Endothelial cell of umbilical vein (primary cell): Measurements from ENCODE around the gene FAT2. TPM values are rescaled to one million over a fixed set of nuclear protein-coding genes. Genes with fewer than 3 reads are reported as not detected.

Experiments
- BruUV-seq: library from RNA; stranded (reverse); fragments of 400-500 nt; replicated peaks from 2 replicates; lab custom pipeline; 2021; lab: Mats Ljungman, UMichigan
- CTCF ChIA-PET: fragments of 300-600, 350-600 bp; sonication (Branson Sonifier 250); formaldehyde crosslinking; loops from one replicate; lab custom pipeline; 2021; ENCODE audit warnings: antibody characterized with exemption, inconsistent platforms; lab: Charles Lee
- POLR2A ChIA-PET: fragments of 300-600, 350-600 bp; sonication (Branson Sonifier 250); formaldehyde crosslinking; loops from one replicate; lab custom pipeline; 2021; ENCODE audit warnings: antibody characterized with exemption, inconsistent platforms; lab: Charles Lee
- DNase-seq: peaks from one replicate; pipeline ENCODE4 v3.0.0-alpha.2; 2011; ENCODE audit warnings: low read depth, low spot score
- FAIRE-seq: peaks from 2 replicates; lab custom pipeline; 2011; peaks lifted over from hg19 to GRCh38; lab: Jason Lieb, UNC
- H2AFZ ChIP-seq: 2 replicates; pipeline ENCODE4 v1.6.0; 2012; ENCODE audit warnings: low read depth, low read length, control low read depth, inconsistent platforms
- H3K27ac ChIP-seq: 2 replicates; pipeline ENCODE4 v1.5.1; 2011; ENCODE audit warnings: low read depth, mild to moderate bottlenecking, control low read depth, low read length, moderate library complexity; ENCODE audit not compliant: insufficient read depth
- H3K27me3 ChIP-seq, 2 experiments: 2 replicates each; pipeline versions ENCODE4 v1.6.0 to v1.6.1; 2011; ENCODE audit warnings: low read length in 2 of 2, mixed read lengths in 1 of 2; ENCODE audit not compliant: control insufficient read depth in 2 of 2, insufficient read depth in 2 of 2
- H3K36me3 ChIP-seq, 2 experiments: 2 replicates in 1 of 2; 3 replicates in 1 of 2; pipeline ENCODE4 v1.5.1; 2011; ENCODE audit warnings: low read length in 2 of 2, mild to moderate bottlenecking in 1 of 2, moderate library complexity in 1 of 2; ENCODE audit not compliant: control insufficient read depth in 2 of 2, insufficient read depth in 2 of 2; ENCODE audit errors: extremely low read depth in 1 of 2
- H3K4me1 ChIP-seq: 3 replicates; pipeline ENCODE4 v1.5.1; 2011; ENCODE audit warnings: mild to moderate bottlenecking, low read length; ENCODE audit not compliant: control insufficient read depth, insufficient read depth; ENCODE audit errors: extremely low read depth
- H3K4me2 ChIP-seq: 2 replicates; pipeline ENCODE4 v1.6.1; 2011; ENCODE audit warnings: low read length, control low read depth, mixed read lengths; ENCODE audit not compliant: insufficient read depth
- H3K4me3 ChIP-seq, 3 experiments: fragments of 200-600 bp in 1 of 3; sonication (generic), shearing (Covaris generic) in 1 of 3; replicated peaks in 1 of 3; 2 replicates each; pipeline ENCODE4 v1.5.1; 2011 to 2016; ENCODE audit warnings: control low read depth in 3 of 3, low read length in 3 of 3, mild to moderate bottlenecking in 2 of 3, inconsistent platforms in 1 of 3, low read depth in 1 of 3, moderate library complexity in 1 of 3; ENCODE audit not compliant: insufficient read depth in 1 of 3
- H3K79me2 ChIP-seq: 2 replicates; pipeline ENCODE4 v1.6.0; 2012; ENCODE audit warnings: low read length, inconsistent platforms; ENCODE audit not compliant: control insufficient read depth, insufficient read depth
- H3K9ac ChIP-seq: replicated peaks from 2 replicates; pipeline ENCODE3; 2011; ENCODE audit warnings: low read length, control low read depth; ENCODE audit not compliant: insufficient read depth; ENCODE audit errors: extremely low read depth
- H3K9me1 ChIP-seq: replicated peaks from 3 replicates; pipeline ENCODE4 v1.6.0; 2011; ENCODE audit warnings: mild to moderate bottlenecking, low read length; ENCODE audit not compliant: control insufficient read depth, insufficient read depth; ENCODE audit errors: extremely low read depth
- H3K9me3 ChIP-seq: replicated peaks from 2 replicates; pipeline ENCODE4 v1.5.1; 2012; ENCODE audit warnings: low read length, inconsistent platforms; ENCODE audit not compliant: control insufficient read depth, insufficient read depth
- H4K20me1 ChIP-seq: replicated peaks from 2 replicates; pipeline ENCODE3; 2011; ENCODE audit warnings: mild to moderate bottlenecking, low read length; ENCODE audit not compliant: control insufficient read depth, insufficient read depth; ENCODE audit errors: extremely low read depth
- CTCF ChIP-seq, 2 donors: IDR thresholded peaks; 1 replicate in 1 of 2; 2 replicates in 1 of 2; pipeline ENCODE4 v1.5.1; 2011; ENCODE audit warnings: low read length in 2 of 2, mild to moderate bottlenecking in 2 of 2, moderate library complexity in 2 of 2, control low read depth in 1 of 2, inconsistent platforms in 1 of 2, low read depth in 1 of 2; ENCODE audit not compliant: insufficient read depth in 1 of 2; ENCODE audit errors: extremely low read depth in 1 of 2
- EZH2 ChIP-seq: IDR thresholded peaks from 2 replicates; pipeline ENCODE4 v1.6.1; 2012; ENCODE audit warnings: borderline replicate concordance, low read depth, mild to moderate bottlenecking, moderate library complexity, low read length, inconsistent platforms; ENCODE audit not compliant: severe bottlenecking
- FOS ChIP-seq: IDR thresholded peaks from 2 replicates; pipeline ENCODE4 v1.6.1; 2011; ENCODE audit warnings: mild to moderate bottlenecking, low read length, moderate library complexity, borderline replicate concordance; ENCODE audit not compliant: insufficient read depth
- GATA2 ChIP-seq: IDR thresholded peaks from 2 replicates; pipeline ENCODE4 v1.7.0; 2011; ENCODE audit warnings: low read depth, mild to moderate bottlenecking, moderate library complexity, mixed read lengths, low read length; ENCODE audit not compliant: insufficient read length, insufficient read depth
- JUN ChIP-seq: IDR thresholded peaks from 2 replicates; pipeline ENCODE4 v1.6.1; 2011; ENCODE audit warnings: borderline replicate concordance, low read depth; ENCODE audit not compliant: insufficient read length, insufficient read depth
- MYC ChIP-seq: IDR thresholded peaks from one replicate; pipeline ENCODE4 v1.6.1; 2011; ENCODE audit warnings: mild to moderate bottlenecking, low read depth, low read length
- POLR2A ChIP-seq: IDR thresholded peaks from 2 replicates; pipeline ENCODE4 v1.6.1; 2012; ENCODE audit warnings: low read depth, mild to moderate bottlenecking, control low read depth, low read length
- POLR2AphosphoS5 ChIP-seq: IDR thresholded peaks from 2 replicates; pipeline ENCODE4 v1.6.1; 2012; ENCODE audit warnings: low read depth, mild to moderate bottlenecking, control low read depth, low read length, moderate library complexity; ENCODE audit not compliant: insufficient read depth
- dilution Hi-C: fragments of 300-500 bp; cut with MboI; formaldehyde crosslinking; loops from one replicate; pipeline ENCODE4 v1.15.0; 2019; ENCODE audit warnings: low sequenced_read_pairs; ENCODE audit not compliant: extremely low pct_ligation_motif_present
- intact Hi-C: fragments of 100-400 bp; cut with micrococcal nuclease; formaldehyde crosslinking; loops from one replicate; pipeline ENCODE4 v1.10.0; 2022
- polyA plus RNA-seq, 4 experiments: library from polyadenylated mRNA; depleted of rRNA in 3 of 4; stranded (reverse) in 3 of 4; unstranded in 1 of 4; fragments of >200 nt; gene quantifications; 2 replicates each; pipeline versions ENCODE4 v1.2.1 to v1.2.3, GENCODE V29; 2011 to 2012; ENCODE audit warnings: missing spikeins in 1 of 4
- total RNA-seq: library from RNA; stranded (reverse); gene quantifications from 2 replicates; pipeline ENCODE4 v1.2.3, GENCODE V29; 2021
- TF ChIP-seq, protein P1 (sequence below): IDR thresholded peaks from 2 replicates; pipeline ENCODE4 v1.6.1; 2011; ENCODE audit not compliant: insufficient read depth, insufficient read length

The FAT2 gene
- total and polyA plus RNA-seq, 2 donors (not counting 3 experiments of a cell fraction or from before 2014, with no cell fraction given) = not detected

DNA sequence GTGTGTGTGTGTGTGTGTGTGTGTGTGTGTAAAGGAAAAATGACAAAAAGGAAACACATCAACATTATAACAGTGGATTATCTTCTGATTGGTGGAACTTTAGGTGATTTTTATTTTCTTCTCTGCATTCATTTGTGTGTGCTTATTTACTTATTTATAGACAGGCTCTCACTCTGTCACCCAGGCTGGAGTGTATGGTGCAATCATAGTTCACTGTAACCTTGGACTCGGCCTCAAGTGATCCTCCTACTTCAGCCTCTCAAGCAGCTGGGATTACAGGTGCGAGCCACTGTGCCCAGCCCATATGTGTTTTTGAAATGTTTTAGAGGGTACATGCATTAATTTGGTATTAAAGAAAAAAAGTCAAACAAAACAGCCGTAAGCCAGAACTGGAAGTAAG is 39.1 kb downstream of the FAT2 start:
- H3K9ac ChIP-seq = no peak overlapping the region
- no peak overlapping the region for H2AFZ ChIP-seq
- intact Hi-C loops (no loop called here), dilution Hi-C loops (no loop called here)
- H3K79me2 ChIP-seq = no peaks in the 10 kb centered on the region
- H3K27ac ChIP-seq = no peak overlapping the region
- BruUV-seq = no TSS peak
- H3K4me2 ChIP-seq = no peak overlapping the region
- no peaks in the 10 kb centered on the region for H4K20me1 ChIP-seq
- no peaks in the 10 kb centered on the region for H3K27me3 ChIP-seq
- FAIRE-seq (no peak), DNase-seq (no peak)
- no peaks in the 10 kb centered on the region for H3K9me1 ChIP-seq
- TF ChIP-seq POLR2AphosphoS5 (no peak), EZH2 (no peak), MYC (no peak), JUN (no peak), POLR2A (no peak), FOS (no peak), GATA2 (no peak)
- no peaks in the 10 kb centered on the region for H3K9me3 ChIP-seq
- H3K4me1 ChIP-seq = no peaks in the 10 kb centered on the region
- ChIA-PET CTCF (no interaction called here), POLR2A (no interaction called here)
- H3K36me3 ChIP-seq = no peaks in the 10 kb centered on the region
- no peak overlapping the region for H3K4me3 ChIP-seq

DNA sequence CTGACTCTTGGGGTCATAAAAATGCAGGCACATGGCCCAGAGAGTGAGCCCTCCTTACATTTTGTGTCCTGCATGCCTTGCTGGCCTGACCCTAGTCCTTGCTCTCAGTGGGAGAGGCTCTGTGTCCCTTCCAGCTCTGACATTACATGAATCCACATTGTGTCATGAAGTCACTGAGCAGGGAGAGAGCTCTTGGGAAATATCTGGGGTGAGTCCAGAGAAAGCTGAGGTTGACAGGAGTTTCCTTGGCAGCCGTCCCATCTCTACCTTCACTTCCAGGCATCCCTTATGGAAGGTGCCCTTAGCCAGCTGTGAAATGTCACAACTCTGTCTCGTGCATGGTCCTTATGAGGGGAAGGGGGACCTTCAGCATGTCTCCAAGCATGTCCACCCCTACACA is 41.0 kb downstream of the FAT2 start:
- Histone ChIP-seq H3K4me2 (no peak overlapping the region), H3K9me1 (no peaks in the 10 kb centered on the region), H3K36me3 (no peaks in the 10 kb centered on the region), H3K4me3 (no peak overlapping the region), H2AFZ (no peak overlapping the region), H3K4me1 (no peaks in the 10 kb centered on the region), H3K79me2 (no peaks in the 10 kb centered on the region), H4K20me1 (no peaks in the 10 kb centered on the region), H3K9ac (no peak overlapping the region), H3K9me3 (no peaks in the 10 kb centered on the region), H3K27me3 (no peaks in the 10 kb centered on the region), H3K27ac (no peak overlapping the region)
- intact Hi-C loops = no loop called here
- BruUV-seq = no TSS peak
- DNase-seq = no peak
- ChIA-PET CTCF (no interaction called here), POLR2A (no interaction called here)
- no peak for FAIRE-seq
- dilution Hi-C loops = no loop called here
- TF ChIP-seq EZH2 (no peak), CTCF (IDR thresholded peaks at IDR 0.05; ENCODE audit: extremely low read depth in 1 of 2, insufficient read depth in 1 of 2, low read depth in 1 of 2, low read length in 2 of 2) (no peak), POLR2AphosphoS5 (no peak), JUN (no peak), MYC (no peak), GATA2 (no peak), FOS (no peak), POLR2A (no peak)
- TF ChIP-seq, protein P1, sequence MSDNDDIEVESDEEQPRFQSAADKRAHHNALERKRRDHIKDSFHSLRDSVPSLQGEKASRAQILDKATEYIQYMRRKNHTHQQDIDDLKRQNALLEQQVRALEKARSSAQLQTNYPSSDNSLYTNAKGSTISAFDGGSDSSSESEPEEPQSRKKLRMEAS = no peak
